ENCODE measurements around the gene REX1BD.
A peak's percentile ranks its signal among the peaks of the same experiment; 100 is the strongest.

Gene REX1BD

DNA sequence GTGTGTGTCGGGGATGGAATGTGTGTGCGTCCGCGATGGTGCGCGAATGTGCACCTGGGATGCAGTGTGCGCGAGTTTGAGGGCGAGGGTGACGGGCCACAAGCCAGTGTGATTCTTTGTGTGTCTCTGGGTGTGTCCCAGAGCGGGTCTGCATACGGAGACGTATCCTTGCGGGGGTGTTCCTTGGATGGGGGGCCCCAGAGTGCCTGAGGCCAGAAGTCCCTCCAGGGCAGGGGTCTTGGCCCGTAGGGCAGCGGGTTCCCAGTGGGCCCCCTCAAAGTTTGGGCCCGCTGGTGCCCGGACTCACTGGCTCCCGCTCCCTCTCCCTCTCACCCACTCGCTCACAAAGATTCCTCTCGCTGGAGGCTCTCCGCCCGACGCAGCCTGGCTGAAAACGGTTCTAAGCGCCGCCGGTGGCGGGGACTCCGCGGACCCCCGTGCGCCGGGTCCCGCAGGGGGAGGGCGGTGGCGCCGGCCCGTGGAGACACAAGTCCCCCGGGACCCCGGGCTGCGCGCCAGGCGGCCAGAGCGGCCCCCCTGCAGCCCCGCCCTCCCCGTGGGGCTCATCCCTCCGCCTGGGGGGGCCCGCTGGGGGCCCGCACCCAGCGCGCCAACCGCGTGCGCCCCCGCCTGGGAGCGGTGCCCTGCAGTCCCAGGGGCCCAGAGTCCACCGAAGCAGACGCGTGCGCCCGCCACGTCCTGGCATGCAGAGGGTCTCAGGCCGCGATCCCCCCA, 17.1 kb downstream of the REX1BD start:
- Histone ChIP-seq H3K4me1 (ENCODE audit: insufficient read depth, low read length) (peaks cover 20% of the 10 kb centered on the region; the same call in 1 of the 2 replicates), H3K36me3 (ENCODE audit: insufficient read depth, low read depth, low read length) (no peaks in the 10 kb centered on the region), H3K9ac (ENCODE audit: low read depth, low read length) (no peak overlapping the region), H3K9me3 (ENCODE audit: insufficient read depth, low read depth, low read length) (no peaks in the 10 kb centered on the region), H3K4me3 (ENCODE audit: low read length) (no peak overlapping the region), H3K27ac (ENCODE audit: low read length) (no peak overlapping the region), H3K27me3 (ENCODE audit: insufficient read depth, low read length) (peaks cover 97% of the 10 kb centered on the region)

DNA sequence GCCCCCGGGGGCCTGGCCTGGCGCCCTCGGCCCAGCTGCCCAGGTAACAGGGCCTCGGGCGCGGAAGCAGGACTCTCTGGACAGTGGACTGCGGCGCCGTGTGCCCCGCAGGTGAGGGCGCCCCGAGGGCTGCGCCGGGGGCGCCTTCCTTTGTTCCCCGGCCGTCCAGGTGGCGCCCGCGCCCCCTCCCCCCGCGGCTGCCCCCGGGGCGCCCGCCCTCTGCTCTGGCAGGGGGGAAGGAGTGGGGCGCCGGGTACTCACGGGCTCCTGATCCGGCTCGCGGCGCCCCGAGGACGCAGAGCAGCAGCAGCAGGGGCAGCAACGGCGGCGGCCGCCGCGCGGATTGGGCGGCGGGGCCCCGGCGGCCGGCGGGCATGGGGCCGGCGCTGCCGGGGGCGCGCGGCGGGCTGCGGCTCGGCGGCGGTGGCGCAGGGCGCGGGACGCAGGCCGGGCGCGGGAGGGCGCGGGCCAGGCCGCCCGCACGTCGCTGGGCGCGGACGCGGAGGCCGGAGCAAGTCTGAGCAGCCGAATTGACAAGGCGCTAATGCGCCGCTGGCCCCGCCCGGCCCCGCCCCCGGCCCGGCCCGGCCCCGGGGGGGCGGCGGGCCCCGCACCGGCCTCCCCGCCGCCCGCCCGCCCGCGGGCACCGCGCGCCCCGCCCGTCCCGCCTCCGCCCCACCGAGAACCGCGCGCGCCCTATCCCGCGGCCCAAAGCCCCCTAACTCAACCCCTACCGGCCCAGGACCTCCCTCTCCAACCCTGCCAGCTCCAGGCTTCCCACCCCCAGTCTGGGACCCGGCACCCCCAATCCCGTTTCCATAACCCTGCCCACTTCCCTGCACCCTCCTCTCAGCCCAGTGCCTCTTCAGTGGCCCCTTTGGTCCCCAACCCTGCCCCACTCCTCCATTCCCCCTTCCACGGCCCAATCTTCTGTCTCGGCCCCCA, 18.0 kb downstream of the REX1BD start, which contains the start of gene CRLF1:
TSS of gene CRLF1 (minus strand) at position 519 of the 945 bp plus-strand sequence. CDS start at position 376, 143 bp downstream.
- Histone ChIP-seq H3K27ac (ENCODE audit: low read length) (no peak within 1 kb of the TSS), H3K27me3 (ENCODE audit: insufficient read depth, low read length) (peaks cover 97% of the 10 kb centered on the region), H3K4me3 (ENCODE audit: low read length) (no peak within 1 kb of the TSS), H3K4me1 (ENCODE audit: insufficient read depth, low read length) (peaks cover 20% of the 10 kb centered on the region; the same call in 1 of the 2 replicates), H3K36me3 (ENCODE audit: insufficient read depth, low read depth, low read length) (no peaks in the 10 kb centered on the region), H3K9me3 (ENCODE audit: insufficient read depth, low read depth, low read length) (no peaks in the 10 kb centered on the region), H3K9ac (ENCODE audit: low read depth, low read length) (no peak within 1 kb of the TSS)

DNA sequence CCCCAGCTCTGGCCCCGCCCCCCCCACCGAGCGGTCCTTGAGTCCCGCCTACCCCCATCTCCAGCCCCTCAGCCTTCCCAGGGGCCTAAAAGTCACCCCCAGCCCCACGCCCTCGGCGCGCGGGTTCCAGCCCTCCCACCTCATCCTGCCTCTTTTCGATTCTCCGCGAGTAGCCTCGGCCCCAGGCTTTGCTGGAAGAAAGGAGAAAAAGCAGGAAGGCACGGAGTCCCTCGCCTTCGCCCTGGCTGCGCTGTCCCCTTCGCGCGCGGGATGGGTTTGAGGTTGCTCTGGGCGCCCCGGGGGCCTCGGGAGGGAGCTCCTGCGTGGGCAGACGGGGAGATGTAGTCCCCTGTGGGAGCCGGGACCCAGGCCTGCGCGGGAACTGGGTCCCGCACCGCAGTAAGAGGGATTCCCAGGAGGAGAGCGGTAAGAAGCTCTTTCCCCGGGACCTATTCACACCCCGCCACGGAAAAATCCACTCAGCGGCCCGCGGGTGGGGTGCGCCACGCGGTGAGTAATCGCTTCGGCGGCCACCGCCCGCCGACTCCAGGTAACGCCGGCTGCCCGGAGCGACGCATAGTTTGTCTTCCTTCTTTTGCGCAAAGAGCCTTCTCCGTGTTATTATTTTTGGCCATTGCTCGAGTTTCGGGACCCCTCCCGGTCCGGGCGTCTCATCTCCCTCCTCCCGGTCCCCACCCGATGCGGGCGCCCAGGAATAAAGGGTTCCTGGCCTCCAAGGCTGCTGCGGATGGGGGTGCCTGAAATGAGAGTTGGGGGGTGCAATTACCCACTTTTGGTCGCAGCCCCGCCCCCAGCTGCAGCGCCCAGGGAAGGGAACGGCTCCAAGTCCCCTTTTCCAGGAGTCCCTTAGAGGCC, 18.9 kb downstream of the REX1BD start:
- H3K9ac ChIP-seq (ENCODE audit: low read depth, low read length): no peak overlapping the region
- H3K27me3 ChIP-seq (ENCODE audit: insufficient read depth, low read length): peaks cover 97% of the 10 kb centered on the region
- no peak overlapping the region for H3K27ac ChIP-seq (ENCODE audit: low read length)
- H3K4me3 ChIP-seq (ENCODE audit: low read length): no peak overlapping the region
- no peaks in the 10 kb centered on the region for H3K36me3 ChIP-seq (ENCODE audit: insufficient read depth, low read depth, low read length)
- no peaks in the 10 kb centered on the region for H3K9me3 ChIP-seq (ENCODE audit: insufficient read depth, low read depth, low read length)
- H3K4me1 ChIP-seq (ENCODE audit: insufficient read depth, low read length): peaks cover 20% of the 10 kb centered on the region; the same call in 1 of the 2 replicates

DNA sequence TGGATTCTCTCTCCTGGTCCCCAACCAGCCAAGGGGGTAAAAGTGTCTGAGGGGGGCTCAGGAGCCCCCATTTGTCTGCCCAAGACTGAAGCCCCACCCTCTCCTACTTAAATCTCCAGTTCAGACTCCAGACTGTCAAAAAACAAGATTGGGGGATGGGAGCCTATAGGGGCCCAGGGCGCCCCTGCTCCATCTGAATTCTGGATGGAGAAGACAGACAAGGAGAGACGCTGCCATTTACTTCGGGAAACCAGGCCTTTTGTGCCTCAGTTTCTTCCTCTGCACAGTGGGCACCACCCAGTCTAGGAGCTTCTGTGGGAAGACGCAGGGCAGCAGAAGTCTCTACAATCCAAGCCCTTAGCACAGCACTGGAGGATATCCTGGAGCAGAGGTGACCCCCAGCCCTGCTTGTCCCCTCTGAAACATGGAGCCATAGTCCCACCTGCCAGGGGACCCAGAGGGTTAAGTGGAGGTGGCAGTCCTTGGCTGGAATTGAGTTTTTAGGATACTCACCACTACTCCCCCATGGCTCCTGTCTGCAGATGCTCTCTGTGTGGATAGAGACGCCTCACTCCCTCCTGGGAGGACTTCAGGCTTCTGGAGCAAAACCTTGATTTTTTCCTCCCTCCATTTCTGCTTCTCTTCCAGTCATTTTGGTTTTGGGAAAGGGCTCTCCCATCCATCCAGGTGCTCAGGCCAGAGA, 19.7 kb downstream of the REX1BD start:
- Histone ChIP-seq H3K9ac (ENCODE audit: low read depth, low read length) (no peak overlapping the region), H3K9me3 (ENCODE audit: insufficient read depth, low read depth, low read length) (no peaks in the 10 kb centered on the region), H3K4me3 (ENCODE audit: low read length) (no peak overlapping the region), H3K4me1 (ENCODE audit: insufficient read depth, low read length) (peaks cover 21% of the 10 kb centered on the region; the same call in 1 of the 2 replicates), H3K36me3 (ENCODE audit: insufficient read depth, low read depth, low read length) (no peaks in the 10 kb centered on the region), H3K27me3 (ENCODE audit: insufficient read depth, low read length) (peaks cover 97% of the 10 kb centered on the region), H3K27ac (ENCODE audit: low read length) (no peak overlapping the region)

DNA sequence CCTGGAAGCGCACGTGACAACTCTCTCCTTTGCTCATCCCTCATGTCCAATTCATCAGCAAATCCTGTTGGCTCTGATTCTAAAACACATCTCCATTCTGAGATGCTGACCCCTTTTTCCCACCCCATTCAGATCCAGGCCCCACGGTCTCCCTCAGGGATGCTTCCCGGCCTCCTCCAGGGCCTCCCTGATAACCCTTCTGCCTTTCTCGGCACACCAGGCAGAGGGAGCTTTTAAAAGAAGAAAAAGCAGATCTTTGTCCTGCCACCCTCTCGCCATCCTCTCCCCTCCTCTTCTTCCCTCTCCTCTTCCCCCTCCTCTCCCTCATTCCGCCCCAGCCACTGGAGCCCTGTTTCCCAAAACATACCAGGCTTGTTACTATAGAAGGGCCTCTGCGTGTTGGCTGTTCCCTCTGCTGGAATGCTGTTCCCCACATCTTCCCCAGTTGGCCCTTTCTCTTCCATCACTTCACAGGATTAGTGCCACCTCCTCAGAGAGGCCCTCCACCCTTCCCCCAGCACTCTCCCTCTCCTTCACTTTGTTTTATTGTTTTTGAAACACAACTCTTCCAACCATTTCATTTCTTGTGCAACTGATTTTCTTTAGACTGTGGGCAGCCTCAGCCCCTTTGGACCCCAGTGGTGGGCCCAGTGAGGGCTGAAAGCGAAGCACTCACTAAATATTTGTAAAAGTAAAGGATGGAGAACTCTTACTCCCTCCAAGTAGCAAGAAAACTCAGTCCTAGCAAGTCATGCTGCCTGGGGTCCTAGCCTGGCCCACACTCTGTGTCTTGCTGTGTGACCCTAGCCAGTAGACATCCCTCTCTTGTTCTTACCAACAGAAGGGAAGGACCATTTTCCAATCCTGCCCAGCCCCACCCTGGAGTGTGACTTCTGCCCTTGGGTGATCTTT, 20.5 kb downstream of the REX1BD start:
- H3K4me1 ChIP-seq (ENCODE audit: insufficient read depth, low read length): peaks cover 22% of the 10 kb centered on the region; the same call in 1 of the 2 replicates
- no peaks in the 10 kb centered on the region for H3K36me3 ChIP-seq (ENCODE audit: insufficient read depth, low read depth, low read length)
- H3K9me3 ChIP-seq (ENCODE audit: insufficient read depth, low read depth, low read length): no peaks in the 10 kb centered on the region
- no peak overlapping the region for H3K9ac ChIP-seq (ENCODE audit: low read depth, low read length)
- peaks cover 97% of the 10 kb centered on the region for H3K27me3 ChIP-seq (ENCODE audit: insufficient read depth, low read length)
- H3K27ac ChIP-seq (ENCODE audit: low read length): no peak overlapping the region
- H3K4me3 ChIP-seq (ENCODE audit: low read length): no peak overlapping the region

DNA sequence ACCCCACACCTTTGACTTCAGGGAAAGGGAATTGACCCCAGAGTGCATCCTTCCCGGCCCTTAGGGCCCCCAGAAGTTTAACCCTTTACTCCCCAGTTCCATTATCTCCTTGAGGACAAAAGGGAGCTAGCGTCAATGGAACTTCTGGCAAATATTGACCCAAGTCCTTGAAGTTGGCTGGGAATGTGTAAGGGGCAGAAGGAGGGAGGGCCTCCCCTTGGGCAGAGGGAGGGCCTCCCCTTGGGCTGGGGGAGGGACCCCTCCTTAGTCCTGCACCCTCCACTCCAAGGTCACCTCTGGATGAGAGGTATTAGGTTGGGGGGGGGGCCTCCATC, 21.1 kb downstream of the REX1BD start:
- Histone ChIP-seq H3K9ac (ENCODE audit: low read depth, low read length) (no peak overlapping the region), H3K27ac (ENCODE audit: low read length) (no peak overlapping the region), H3K27me3 (ENCODE audit: insufficient read depth, low read length) (peaks cover 97% of the 10 kb centered on the region), H3K36me3 (ENCODE audit: insufficient read depth, low read depth, low read length) (no peaks in the 10 kb centered on the region), H3K9me3 (ENCODE audit: insufficient read depth, low read depth, low read length) (no peaks in the 10 kb centered on the region), H3K4me1 (ENCODE audit: insufficient read depth, low read length) (peaks cover 17% of the 10 kb centered on the region; the same call in 1 of the 2 replicates), H3K4me3 (ENCODE audit: low read length) (no peak overlapping the region)

DNA sequence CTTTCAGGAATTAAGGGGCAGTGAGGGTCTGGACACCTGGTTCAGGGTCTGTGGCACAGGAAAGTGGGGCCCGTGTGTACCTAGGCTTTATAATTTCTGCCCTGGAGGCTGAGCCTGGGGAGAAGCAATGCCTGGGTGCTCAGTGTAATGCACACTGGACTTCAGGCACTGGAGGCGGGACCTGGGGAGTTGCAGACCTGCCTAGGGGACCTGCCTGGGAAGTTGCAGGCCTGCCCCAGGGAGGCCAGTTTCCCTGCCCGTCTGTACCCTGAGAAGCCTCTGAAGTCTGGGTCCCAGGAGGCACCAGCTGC, 21.6 kb downstream of the REX1BD start:
- Histone ChIP-seq H3K4me3 (ENCODE audit: low read length) (no peak overlapping the region), H3K9me3 (ENCODE audit: insufficient read depth, low read depth, low read length) (no peaks in the 10 kb centered on the region), H3K36me3 (ENCODE audit: insufficient read depth, low read depth, low read length) (no peaks in the 10 kb centered on the region), H3K27ac (ENCODE audit: low read length) (no peak overlapping the region), H3K27me3 (ENCODE audit: insufficient read depth, low read length) (peaks cover 97% of the 10 kb centered on the region), H3K9ac (ENCODE audit: low read depth, low read length) (no peak overlapping the region), H3K4me1 (ENCODE audit: insufficient read depth, low read length) (peaks cover 17% of the 10 kb centered on the region; the same call in 1 of the 2 replicates)

DNA sequence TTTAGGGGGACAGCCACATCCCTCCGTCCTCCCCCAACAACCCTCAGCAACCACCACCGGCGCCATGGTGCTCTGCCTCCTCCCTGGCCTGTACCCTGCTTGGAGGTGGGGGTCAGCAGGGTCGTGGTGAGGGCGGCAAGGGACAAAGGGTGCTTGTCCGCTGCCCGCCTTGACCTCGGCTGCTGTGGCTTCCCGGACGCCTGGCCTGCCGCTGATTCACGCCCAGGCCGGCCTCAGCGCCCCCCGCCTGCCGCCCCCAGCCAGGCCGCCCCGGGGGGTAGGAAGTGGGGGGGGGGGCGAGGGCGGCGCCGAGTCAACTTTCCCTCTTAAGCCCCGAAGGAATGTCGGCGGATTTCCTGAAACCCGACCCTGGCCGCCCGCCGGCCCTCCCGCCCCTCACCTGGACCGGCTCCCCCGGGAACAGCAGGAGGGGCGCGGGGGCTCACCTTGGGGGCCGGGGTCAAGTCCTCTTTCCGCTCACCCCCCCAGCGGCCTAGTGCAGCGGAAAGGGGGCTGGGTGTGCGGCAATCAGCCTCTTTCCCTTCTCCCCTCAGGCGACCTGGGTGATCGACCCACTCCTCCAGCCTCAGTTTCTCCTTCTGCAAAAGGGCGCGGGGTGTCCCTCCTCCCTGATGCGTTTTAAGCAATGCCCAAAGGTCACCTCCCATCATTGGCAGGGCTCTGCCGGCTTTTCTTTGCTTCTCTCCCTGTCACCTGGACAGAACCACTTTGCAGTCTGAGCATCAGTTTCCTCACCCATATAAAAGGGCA, 22.1 kb downstream of the REX1BD start:
- Histone ChIP-seq H3K36me3 (ENCODE audit: insufficient read depth, low read depth, low read length) (no peaks in the 10 kb centered on the region), H3K9ac (ENCODE audit: low read depth, low read length) (no peak overlapping the region), H3K9me3 (ENCODE audit: insufficient read depth, low read depth, low read length) (no peaks in the 10 kb centered on the region), H3K4me1 (ENCODE audit: insufficient read depth, low read length) (peaks cover 17% of the 10 kb centered on the region; the same call in 1 of the 2 replicates), H3K4me3 (ENCODE audit: low read length) (peak overlapping the region; percentile 55), H3K27me3 (ENCODE audit: insufficient read depth, low read length) (peaks cover 97% of the 10 kb centered on the region), H3K27ac (ENCODE audit: low read length) (no peak overlapping the region)

DNA sequence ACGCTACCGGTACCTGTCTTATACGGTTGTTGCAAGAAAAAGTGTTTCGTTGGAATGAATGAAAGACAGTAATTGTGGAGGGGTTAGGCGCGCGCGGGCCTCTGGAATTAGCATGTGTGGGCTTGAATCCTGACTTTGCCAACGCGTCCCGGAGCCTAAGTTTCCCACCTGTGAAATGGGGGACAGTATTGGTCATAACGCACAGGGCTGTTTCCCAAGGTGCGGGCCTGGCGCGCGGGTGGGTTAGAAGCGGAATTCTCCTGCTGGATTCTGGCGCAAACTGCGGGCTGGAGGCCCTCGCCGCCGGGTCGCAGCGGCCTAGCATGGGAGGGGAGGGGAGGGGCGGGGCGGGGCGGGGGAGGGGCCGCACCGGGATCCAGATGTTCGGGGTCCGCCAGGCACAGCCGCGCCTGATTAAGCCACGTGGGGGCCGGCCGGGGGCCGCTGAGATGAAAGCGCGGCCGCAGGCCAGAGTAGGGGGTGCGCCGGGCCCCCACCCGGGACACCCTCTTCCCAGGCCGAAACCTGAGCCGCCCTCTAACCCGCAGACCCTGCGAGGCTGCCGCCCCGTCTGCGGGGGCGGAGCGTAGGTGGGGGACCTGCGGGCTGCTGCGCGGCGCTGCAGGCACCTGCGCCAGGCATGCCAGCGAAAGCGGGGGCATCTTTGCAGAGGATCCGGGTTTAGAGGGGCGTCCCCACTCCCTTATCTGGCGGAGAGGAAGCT, 22.9 kb downstream of the REX1BD start:
- peak overlapping the region; percentile 55 for H3K4me3 ChIP-seq (ENCODE audit: low read length)
- H3K27ac ChIP-seq (ENCODE audit: low read length): no peak overlapping the region
- peaks cover 17% of the 10 kb centered on the region; the same call in 1 of the 2 replicates for H3K4me1 ChIP-seq (ENCODE audit: insufficient read depth, low read length)
- H3K9me3 ChIP-seq (ENCODE audit: insufficient read depth, low read depth, low read length): no peaks in the 10 kb centered on the region
- no peaks in the 10 kb centered on the region for H3K36me3 ChIP-seq (ENCODE audit: insufficient read depth, low read depth, low read length)
- H3K9ac ChIP-seq (ENCODE audit: low read depth, low read length): no peak overlapping the region
- H3K27me3 ChIP-seq (ENCODE audit: insufficient read depth, low read length): peaks cover 98% of the 10 kb centered on the region

Data from iPS-20b (cell line).